HepG2 (cell line): ENCODE data around the gene SINHCAF. TPM values are rescaled to one million over a fixed set of nuclear protein-coding genes. Genes with fewer than 3 reads are reported as not detected.

Source experiments
- ATAC-seq: fragments of 200-7000 bp; cut with Tn5 transposase; 3 replicates; pipeline ENCODE4 v1.9.1; 2020; ENCODE audit warnings: mild to moderate bottlenecking, moderate library complexity
- BruUV-seq: library from RNA; stranded (reverse); fragments of 400-500 nt; replicated peaks from 2 replicates; lab custom pipeline; 2021; lab: Mats Ljungman, UMichigan
- CTCF ChIA-PET: fragments of 300-600 bp; formaldehyde crosslinking; extraction: SDS; loops from one replicate; lab custom pipeline; 2021; ENCODE audit warnings: low total read pairs, inconsistent platforms, low intra/inter-chr PET ratio; lab: Yijun Ruan, JAX
- POLR2A ChIA-PET: fragments of 350-600 bp; sonication (Branson Sonifier 250); formaldehyde crosslinking; loops from one replicate; lab custom pipeline; 2020; ENCODE audit warnings: antibody characterized with exemption, inconsistent platforms; lab: Yijun Ruan, JAX
- DNase-seq: peaks from one replicate; pipeline ENCODE4 v3.0.0-alpha.2; 2015; ENCODE audit warnings: low spot score
- FAIRE-seq: peaks from 3 replicates; lab custom pipeline; 2011; peaks lifted over from hg19 to GRCh38; lab: Jason Lieb, UNC
- H2AFZ ChIP-seq: one replicate; pipeline ENCODE4 v1.6.1; 2011; ENCODE audit warnings: low read length, inconsistent platforms
- H3K27ac ChIP-seq: fragments of 300-600 bp; 3 replicates; pipeline ENCODE4 v1.8.0; 2011; ENCODE audit warnings: mixed run types, mild to moderate bottlenecking, mixed read lengths, low read length, inconsistent platforms; ENCODE audit not compliant: insufficient read depth; ENCODE audit errors: extremely low read length
- H3K27me3 ChIP-seq, 2 experiments: fragments of 200-600 bp in 1 of 2; 2 replicates in 1 of 2; 3 replicates in 1 of 2; pipeline versions ENCODE4 v1.6.0 to v1.8.0; 2011; ENCODE audit warnings: low read length in 2 of 2, mild to moderate bottlenecking in 2 of 2, moderate library complexity in 2 of 2, inconsistent platforms in 1 of 2; ENCODE audit not compliant: insufficient read depth in 2 of 2, control insufficient read depth in 1 of 2
- H3K36me3 ChIP-seq, 2 experiments: fragments of 200-600 bp in 1 of 2; replicated peaks in 1 of 2; 2 replicates in 1 of 2; 3 replicates in 1 of 2; pipeline versions ENCODE4 v1.5.1 to v1.8.0; 2011; ENCODE audit warnings: low read length in 2 of 2, inconsistent platforms in 1 of 2; ENCODE audit not compliant: insufficient read depth in 2 of 2, control insufficient read depth in 1 of 2
- H3K4me1 ChIP-seq: 2 replicates; pipeline ENCODE4 v1.5.1; 2012; ENCODE audit warnings: low read length, inconsistent platforms; ENCODE audit not compliant: insufficient read depth
- H3K4me2 ChIP-seq: 2 replicates; pipeline ENCODE4 v1.6.0; 2011; ENCODE audit warnings: low read depth, low read length, inconsistent platforms
- H3K4me3 ChIP-seq, 3 experiments: fragments of 200-600 bp in 1 of 3; sonication (generic), shearing (Covaris generic) in 1 of 3; replicated peaks in 1 of 3; 2 replicates each; pipeline ENCODE4 v1.5.1; 2011 to 2016; ENCODE audit warnings: low read length in 3 of 3, inconsistent platforms in 2 of 3, low read depth in 2 of 3, mild to moderate bottlenecking in 2 of 3, control low read depth in 1 of 3, mixed read lengths in 1 of 3; ENCODE audit not compliant: insufficient read depth in 1 of 3
- H3K79me2 ChIP-seq: one replicate; pipeline ENCODE4 v1.6.1; 2011; ENCODE audit warnings: low read length, inconsistent platforms; ENCODE audit not compliant: insufficient read depth
- H3K9ac ChIP-seq: 2 replicates; pipeline ENCODE4 v1.6.0; 2011; ENCODE audit warnings: mild to moderate bottlenecking, low read depth, low read length, inconsistent platforms; ENCODE audit not compliant: insufficient read depth
- H3K9me3 ChIP-seq: 2 replicates; pipeline ENCODE4 v1.5.1; 2012; ENCODE audit warnings: mild to moderate bottlenecking, low read length
- H4K20me1 ChIP-seq: 2 replicates; pipeline ENCODE4 v1.6.0; 2011; ENCODE audit warnings: inconsistent platforms, mild to moderate bottlenecking, low read length, moderate library complexity; ENCODE audit not compliant: insufficient read depth
- ISX ChIP-seq: sonication (generic); formaldehyde crosslinking; conservative IDR thresholded peaks from 2 replicates; pipeline ENCODE4 v1.5.0; 2020; ENCODE audit warnings: missing genetic modification reagents
- KLF9 ChIP-seq: IDR thresholded peaks from 2 replicates; pipeline ENCODE4 v1.6.1; 2016; ENCODE audit warnings: low read depth
- MED1 ChIP-seq: sonication (generic); formaldehyde crosslinking; IDR thresholded peaks from 2 replicates; pipeline ENCODE4 v1.4.0; 2020; ENCODE audit warnings: missing genetic modification reagents
- RAD21 ChIP-seq: fragments of 450-650 bp; formaldehyde crosslinking; IDR thresholded peaks from 2 replicates; pipeline ENCODE4 v1.5.0; 2020; ENCODE audit warnings: mild to moderate bottlenecking
- RORA ChIP-seq: sonication (generic); formaldehyde crosslinking; IDR thresholded peaks from 2 replicates; pipeline ENCODE4 v1.5.0; 2020; ENCODE audit warnings: mild to moderate bottlenecking, missing genetic modification reagents, moderate library complexity
- SMC3 ChIP-seq: IDR thresholded peaks from 2 replicates; pipeline ENCODE4 v1.6.1; 2011; ENCODE audit warnings: low read length, improper control_type of control experiment
- STAG1 ChIP-seq: sonication (generic); formaldehyde crosslinking; IDR thresholded peaks from 2 replicates; pipeline ENCODE4 v1.4.0; 2020; ENCODE audit warnings: missing genetic modification reagents
- XRCC5 ChIP-seq: fragments of 200-400 bp; formaldehyde crosslinking; optimal IDR thresholded peaks from 2 replicates; pipeline ENCODE3; 2017; ENCODE audit warnings: mild to moderate bottlenecking, low read length
- ZNF282 ChIP-seq: fragments of 450-650 bp; IDR thresholded peaks from 2 replicates; pipeline ENCODE4 v1.6.1; 2018; ENCODE audit not compliant: partially characterized antibody
- ZNF549 ChIP-seq: sonication (generic); formaldehyde crosslinking; IDR thresholded peaks from 2 replicates; pipeline ENCODE4 v1.5.0; 2020; ENCODE audit warnings: missing genetic modification reagents
- ZNF776 ChIP-seq: sonication (generic); formaldehyde crosslinking; IDR thresholded peaks from 2 replicates; pipeline ENCODE4 v1.4.0; 2020; ENCODE audit warnings: mild to moderate bottlenecking, missing genetic modification reagents
- ZNF780A ChIP-seq: sonication (generic); formaldehyde crosslinking; IDR thresholded peaks from 2 replicates; pipeline ENCODE4 v1.8.0; 2022; ENCODE audit warnings: mild to moderate bottlenecking, missing genetic modification reagents, moderate library complexity
- WGBS: methylation state at CpG from one replicate; pipeline ENCODE4 v1.1.6; 2017; ENCODE audit warnings: low lambda C conversion rate; 5-methylcytosine and 5-hydroxymethylcytosine counted together
- in situ Hi-C: cut with HindIII; loops from 2 replicates; pipeline ENCODE4 v1.10.0; 2017; ENCODE audit warnings: low pct_unique_long_range_greater_than_20kb; ENCODE audit not compliant: extremely low pct_ligation_motif_present
- intact Hi-C: fragments of 100-400 bp; cut with micrococcal nuclease; formaldehyde crosslinking; loops from one replicate; pipeline ENCODE4 v1.10.0; 2022; ENCODE audit not compliant: unreplicated experiment
- polyA plus RNA-seq, 8 experiments: library from polyadenylated mRNA; depleted of rRNA in 3 of 8; stranded (reverse) in 7 of 8; unstranded in 1 of 8; fragments of >200 nt; fragmentation: Illumina TruSeq in 4 of 8; extraction: Trizol in 4 of 8; gene quantifications; 2 replicates each; pipeline versions ENCODE4 v1.2.1 to v1.2.3, GENCODE V29; 2011 to 2016; ENCODE audit warnings: low read depth in 4 of 8, missing spikeins in 1 of 8, mixed read lengths in 1 of 8; ENCODE audit not compliant: insufficient read depth in 1 of 8
- total RNA-seq, 5 experiments: library from RNA; depleted of rRNA; stranded (reverse); fragments of >200 nt; fragmentation: Illumina TruSeq; extraction: Trizol; gene quantifications; 2 replicates each; pipeline ENCODE4 v1.2.3, GENCODE V29; 2016; ENCODE audit warnings: low read depth in 1 of 5
- TF ChIP-seq, protein P1 (sequence below), 2 experiments: sonication (generic) in 1 of 2; formaldehyde crosslinking in 1 of 2; IDR thresholded peaks; 2 replicates each; pipeline versions ENCODE4 v1.4.0 to v1.6.1; 2018 to 2020; ENCODE audit warnings: missing genetic modification reagents in 2 of 2, borderline replicate concordance in 1 of 2, low read depth in 1 of 2, mild to moderate bottlenecking in 1 of 2, missing biosample characterization in 1 of 2
- TF ChIP-seq, protein P2 (sequence below): sonication (generic); formaldehyde crosslinking; IDR thresholded peaks from 2 replicates; pipeline ENCODE4 v1.8.0; 2022; ENCODE audit warnings: missing genetic modification reagents, mild to moderate bottlenecking, inconsistent platforms, borderline replicate concordance
- TF ChIP-seq, protein P3 (sequence below): sonication (generic); formaldehyde crosslinking; IDR thresholded peaks from 2 replicates; pipeline ENCODE4 v1.5.0; 2020; ENCODE audit warnings: mild to moderate bottlenecking, missing genetic modification reagents, moderate library complexity

SINHCAF gene
- total and polyA plus RNA-seq, 2 of the 13 experiments (the other 11 are each of a cell fraction or from before 2014, with no cell fraction given), result 54.6 to 97.8 TPM

DNA sequence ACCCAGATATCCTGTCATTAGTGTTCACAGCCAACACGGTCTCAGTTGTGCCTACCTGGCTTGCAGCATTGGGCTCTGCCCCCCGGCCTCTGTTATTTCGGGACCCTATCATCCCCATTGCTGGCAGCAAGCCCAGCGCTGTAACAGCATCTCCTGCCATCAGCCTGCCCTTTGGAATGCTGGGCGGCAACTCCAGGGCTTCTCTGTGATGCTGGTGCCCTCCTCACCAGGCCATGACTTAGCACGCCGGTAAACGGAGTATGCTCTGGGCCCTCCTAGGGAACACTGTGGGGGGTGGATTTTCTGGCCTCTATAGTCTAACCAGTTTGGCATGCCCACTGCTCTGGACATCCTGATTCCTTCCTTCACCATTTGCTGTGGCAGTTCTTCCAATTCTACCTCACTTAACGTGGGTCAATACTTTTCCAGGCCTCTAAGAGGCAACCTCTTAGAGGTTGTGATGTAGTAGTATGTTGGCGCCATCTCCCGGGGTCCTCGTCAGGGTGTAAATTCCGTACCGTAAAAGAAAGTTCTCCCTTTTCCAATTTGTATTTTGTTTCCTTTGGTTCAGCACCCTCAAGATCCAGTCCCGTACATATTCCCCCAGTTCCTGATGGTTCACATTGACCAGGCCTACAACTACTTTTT lies 80.0 kb downstream of the SINHCAF start:
- no peaks in the 10 kb centered on the region for H3K9me3 ChIP-seq
- in situ Hi-C loops (no loop called here), intact Hi-C loops (loop anchor here (10.0 kb wide), 1 partner anchor 261 kb away; no protein-coding TSS in a partner anchor)
- no peaks in the 10 kb centered on the region for H4K20me1 ChIP-seq
- FAIRE-seq (peak; percentile 72), ATAC-seq (peak; percentile 96), DNase-seq (peak; percentile 44)
- BruUV-seq, result no TSS peak
- peak overlapping the region; percentile 17 for H2AFZ ChIP-seq
- no peaks in the 10 kb centered on the region for H3K79me2 ChIP-seq
- H3K36me3 ChIP-seq, result no peaks in the 10 kb centered on the region
- WGBS, result 37% methylated on average over 14 of the region's 15 CpGs
- H3K9ac ChIP-seq, result peak overlapping the region; percentile 31; the same call in 1 of the 2 replicates
- POLR2A ChIA-PET, result no interaction called here
- TF ChIP-seq RAD21 (CRISPR knock-in tag), result 0 out of 2 replicates have a peak, but pooled peaks have one; percentile 34
- TF ChIP-seq, protein P1, sequence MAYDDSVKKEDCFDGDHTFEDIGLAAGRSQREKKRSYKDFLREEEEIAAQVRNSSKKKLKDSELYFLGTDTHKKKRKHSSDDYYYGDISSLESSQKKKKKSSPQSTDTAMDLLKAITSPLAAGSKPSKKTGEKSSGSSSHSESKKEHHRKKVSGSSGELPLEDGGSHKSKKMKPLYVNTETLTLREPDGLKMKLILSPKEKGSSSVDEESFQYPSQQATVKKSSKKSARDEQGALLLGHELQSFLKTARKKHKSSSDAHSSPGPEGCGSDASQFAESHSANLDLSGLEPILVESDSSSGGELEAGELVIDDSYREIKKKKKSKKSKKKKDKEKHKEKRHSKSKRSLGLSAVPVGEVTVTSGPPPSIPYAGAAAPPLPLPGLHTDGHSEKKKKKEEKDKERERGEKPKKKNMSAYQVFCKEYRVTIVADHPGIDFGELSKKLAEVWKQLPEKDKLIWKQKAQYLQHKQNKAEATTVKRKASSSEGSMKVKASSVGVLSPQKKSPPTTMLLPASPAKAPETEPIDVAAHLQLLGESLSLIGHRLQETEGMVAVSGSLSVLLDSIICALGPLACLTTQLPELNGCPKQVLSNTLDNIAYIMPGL (CRISPR knock-in tag; IDR thresholded peaks at IDR 0.05; ENCODE audit: borderline replicate concordance in 1 of 2, low read depth in 1 of 2), result peak in 1 of 2 experiments; percentile 15; a peak in 1 of 4 replicates
- TF ChIP-seq, protein P2, sequence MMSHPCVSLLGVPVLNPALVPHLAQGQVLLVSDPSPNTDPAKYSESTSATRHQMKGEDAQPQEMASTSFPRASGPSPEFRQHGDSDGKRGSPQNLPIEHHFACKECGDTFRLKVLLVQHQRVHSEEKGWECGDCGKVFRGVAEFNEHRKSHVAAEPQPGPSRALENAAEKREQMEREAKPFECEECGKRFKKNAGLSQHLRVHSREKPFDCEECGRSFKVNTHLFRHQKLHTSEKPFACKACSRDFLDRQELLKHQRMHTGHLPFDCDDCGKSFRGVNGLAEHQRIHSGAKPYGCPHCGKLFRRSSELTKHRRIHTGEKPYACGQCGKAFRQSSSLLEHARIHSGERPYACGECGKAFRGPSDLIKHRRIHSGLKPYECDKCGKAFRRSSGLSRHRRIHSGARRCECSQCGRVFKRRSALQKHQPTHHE, result no peak
- no peak for TF ChIP-seq ZNF776
- TF ChIP-seq XRCC5, result peak; percentile 11
- peak; percentile 75 for TF ChIP-seq STAG1 (CRISPR knock-in tag)
- TF ChIP-seq ISX, result no peak
- no peak for TF ChIP-seq ZNF282
- no peak for TF ChIP-seq ZNF549 (CRISPR knock-in tag)
- TF ChIP-seq, protein P3, sequence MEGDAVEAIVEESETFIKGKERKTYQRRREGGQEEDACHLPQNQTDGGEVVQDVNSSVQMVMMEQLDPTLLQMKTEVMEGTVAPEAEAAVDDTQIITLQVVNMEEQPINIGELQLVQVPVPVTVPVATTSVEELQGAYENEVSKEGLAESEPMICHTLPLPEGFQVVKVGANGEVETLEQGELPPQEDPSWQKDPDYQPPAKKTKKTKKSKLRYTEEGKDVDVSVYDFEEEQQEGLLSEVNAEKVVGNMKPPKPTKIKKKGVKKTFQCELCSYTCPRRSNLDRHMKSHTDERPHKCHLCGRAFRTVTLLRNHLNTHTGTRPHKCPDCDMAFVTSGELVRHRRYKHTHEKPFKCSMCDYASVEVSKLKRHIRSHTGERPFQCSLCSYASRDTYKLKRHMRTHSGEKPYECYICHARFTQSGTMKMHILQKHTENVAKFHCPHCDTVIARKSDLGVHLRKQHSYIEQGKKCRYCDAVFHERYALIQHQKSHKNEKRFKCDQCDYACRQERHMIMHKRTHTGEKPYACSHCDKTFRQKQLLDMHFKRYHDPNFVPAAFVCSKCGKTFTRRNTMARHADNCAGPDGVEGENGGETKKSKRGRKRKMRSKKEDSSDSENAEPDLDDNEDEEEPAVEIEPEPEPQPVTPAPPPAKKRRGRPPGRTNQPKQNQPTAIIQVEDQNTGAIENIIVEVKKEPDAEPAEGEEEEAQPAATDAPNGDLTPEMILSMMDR (CRISPR knock-in tag), result peak; percentile 70
- TF ChIP-seq SMC3, result peak; percentile 37; the same call in 1 of the 2 replicates
- no peak for TF ChIP-seq ZNF780A (CRISPR knock-in tag)
- no peak for TF ChIP-seq RORA (CRISPR knock-in tag)
- no peak for TF ChIP-seq KLF9 (CRISPR knock-in tag)
- no peak for TF ChIP-seq MED1 (CRISPR knock-in tag)
- peak overlapping the region; percentile 6 to 31 (median 24); a peak in 2 of 6 replicates for H3K4me3 ChIP-seq
- H3K4me2 ChIP-seq, result peak overlapping the region; percentile 78
- H3K27me3 ChIP-seq, result peaks cover 0 to 11% of the 10 kb centered on the region in 2 experiments; a peak in 2 of 5 replicates
- CTCF ChIA-PET, result interaction anchor here (0.9 kb wide), 1 partner anchor 394 kb away, joined by 3 read pairs; no protein-coding TSS in a partner anchor
- no peak overlapping the region for H3K27ac ChIP-seq
- peaks cover 13% of the 10 kb centered on the region for H3K4me1 ChIP-seq
